ENCODE measurements around the gene NLGN1. TPM values are rescaled to one million over a fixed set of nuclear protein-coding genes. Genes with fewer than 3 reads are reported as not detected.

Gene NLGN1
- 113 TPM for total RNA-seq

GRCh38 chr3:173397161-173398110 lies at the start of gene NLGN1:
Gene NLGN1 (plus strand): TSS chr3:173397744.

Small RNAs within 50 kb of the gene (small RNA-seq; reads per million reads assigned to genes)
- not detected for gene RN7SKP234 (ENCODE audit: low replicate concordance)

All from parietal lobe (tissue), 2 donors.